DND-41 (cell line): ENCODE data around the gene ETV1.

Source experiments
- EZH2 ChIP-seq: IDR thresholded peaks from 3 replicates; pipeline ENCODE4 v1.6.1; 2012; ENCODE audit warnings: borderline replicate concordance, low read depth, mild to moderate bottlenecking, moderate library complexity, low read length, inconsistent platforms; ENCODE audit not compliant: severe bottlenecking
- TF ChIP-seq, protein P1 (sequence below): IDR thresholded peaks from 2 replicates; pipeline ENCODE4 v1.5.1; 2012; ENCODE audit warnings: borderline replicate concordance, low read length, moderate library complexity, mild to moderate bottlenecking; ENCODE audit not compliant: poor library complexity, severe bottlenecking; ENCODE audit errors: extremely low read depth

DNA sequence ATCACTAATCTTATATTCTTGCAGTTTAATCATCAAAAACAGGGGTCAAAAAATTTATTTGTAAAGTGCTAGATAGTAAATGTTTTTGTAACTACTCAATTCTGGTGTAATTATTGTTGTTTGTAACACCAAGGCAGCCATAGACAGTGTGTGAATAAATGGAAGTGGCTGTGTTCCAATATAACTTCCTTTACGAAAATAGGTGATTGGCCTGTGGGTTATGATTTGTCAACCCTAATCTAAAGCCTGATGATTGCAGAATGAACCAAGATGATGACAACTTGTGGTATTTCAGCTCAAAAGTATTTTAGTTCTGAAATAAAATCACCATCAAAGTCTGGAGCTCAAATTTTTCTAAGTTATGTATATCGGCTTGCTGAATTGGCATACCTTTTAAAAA, 34.4 kb upstream of the ETV1 start:
- no peak for TF ChIP-seq EZH2
- TF ChIP-seq, protein P1, sequence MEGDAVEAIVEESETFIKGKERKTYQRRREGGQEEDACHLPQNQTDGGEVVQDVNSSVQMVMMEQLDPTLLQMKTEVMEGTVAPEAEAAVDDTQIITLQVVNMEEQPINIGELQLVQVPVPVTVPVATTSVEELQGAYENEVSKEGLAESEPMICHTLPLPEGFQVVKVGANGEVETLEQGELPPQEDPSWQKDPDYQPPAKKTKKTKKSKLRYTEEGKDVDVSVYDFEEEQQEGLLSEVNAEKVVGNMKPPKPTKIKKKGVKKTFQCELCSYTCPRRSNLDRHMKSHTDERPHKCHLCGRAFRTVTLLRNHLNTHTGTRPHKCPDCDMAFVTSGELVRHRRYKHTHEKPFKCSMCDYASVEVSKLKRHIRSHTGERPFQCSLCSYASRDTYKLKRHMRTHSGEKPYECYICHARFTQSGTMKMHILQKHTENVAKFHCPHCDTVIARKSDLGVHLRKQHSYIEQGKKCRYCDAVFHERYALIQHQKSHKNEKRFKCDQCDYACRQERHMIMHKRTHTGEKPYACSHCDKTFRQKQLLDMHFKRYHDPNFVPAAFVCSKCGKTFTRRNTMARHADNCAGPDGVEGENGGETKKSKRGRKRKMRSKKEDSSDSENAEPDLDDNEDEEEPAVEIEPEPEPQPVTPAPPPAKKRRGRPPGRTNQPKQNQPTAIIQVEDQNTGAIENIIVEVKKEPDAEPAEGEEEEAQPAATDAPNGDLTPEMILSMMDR, result no peak
